ENCODE results near the gene PDLIM3.

Gene PDLIM3

GRCh38 chr4:185534866-185535611 is at the start of gene PDLIM3:
TSS of gene PDLIM3 (minus strand) at chr4:185535507. CDS start at chr4:185535434, 73 bp downstream.
- Mint-ChIP-seq H3K27ac (no peak within 1 kb of the TSS), H3K4me1 (peaks cover 0 to 5% of the 10 kb centered on the region in 2 donors), H3K36me3 (no peaks in the 10 kb centered on the region), H3K27me3 (peaks cover 23 to 33% of the 10 kb centered on the region in 2 donors), H3K4me3 (peak within 1 kb of the TSS; percentile 65 to 69), H3K9me3 (no peaks in the 10 kb centered on the region)
- DNase-seq, result no peak
- peak; percentile 42 to 55 for ATAC-seq (replicated peaks)

GRCh38 chr4:185583813-185584212 is 48.5 kb upstream of the PDLIM3 start:
- Mint-ChIP-seq H3K27me3 (peaks cover 38 to 58% of the 10 kb centered on the region in 2 donors), H3K27ac (no peak overlapping the region)

GRCh38 chr4:185582651-185583400 is 47.5 kb upstream of the PDLIM3 start:
- Mint-ChIP-seq H3K27me3 (peaks cover 34 to 52% of the 10 kb centered on the region in 2 donors), H3K4me3 (no peak overlapping the region), H3K4me1 (peaks cover 9 to 11% of the 10 kb centered on the region in 2 donors), H3K9me3 (peaks cover 3% of the 10 kb centered on the region in 2 donors), H3K36me3 (peaks cover 3% of the 10 kb centered on the region in 2 donors), H3K27ac (no peak overlapping the region)
- DNase-seq, result no peak
- no peak for ATAC-seq (replicated peaks)

More at GRCh38 chr4:185583813-185584212, 48.5 kb upstream of the PDLIM3 start:
- peaks cover 10 to 13% of the 10 kb centered on the region in 2 donors for H3K4me1 Mint-ChIP-seq
- DNase-seq (no peak), ATAC-seq (replicated peaks) (no peak)
- H3K4me3 Mint-ChIP-seq, result no peak overlapping the region
- peaks cover 3 to 4% of the 10 kb centered on the region in 2 donors for H3K9me3 Mint-ChIP-seq
- peaks cover 4% of the 10 kb centered on the region in 2 donors for H3K36me3 Mint-ChIP-seq

GRCh38 chr4:185580699-185581098 is 45.4 kb upstream of the PDLIM3 start:
- H3K27ac Mint-ChIP-seq, result no peak overlapping the region
- no peak overlapping the region for H3K4me3 Mint-ChIP-seq
- H3K36me3 Mint-ChIP-seq, result no peaks in the 10 kb centered on the region
- no peak for ATAC-seq (replicated peaks)
- DNase-seq, result no peak
- no peaks in the 10 kb centered on the region for H3K4me1 Mint-ChIP-seq
- H3K27me3 Mint-ChIP-seq, result peaks cover 28 to 37% of the 10 kb centered on the region in 2 donors
- H3K9me3 Mint-ChIP-seq, result no peaks in the 10 kb centered on the region

- DNase-seq (no peak), ATAC-seq (replicated peaks) (no peak)
- Mint-ChIP-seq H3K27ac (no peak overlapping the region), H3K4me3 (no peak overlapping the region), H3K36me3 (no peaks in the 10 kb centered on the region), H3K9me3 (no peaks in the 10 kb centered on the region), H3K27me3 (peaks cover 30% of the 10 kb centered on the region in 2 donors), H3K4me1 (no peaks in the 10 kb centered on the region)
Observed at GRCh38 chr4:185578284-185578683, 43.0 kb upstream of the PDLIM3 start.

GRCh38 chr4:185576962-185577950 is 41.9 kb upstream of the PDLIM3 start:
- no peak for ATAC-seq (replicated peaks)
- Mint-ChIP-seq H3K9me3 (no peaks in the 10 kb centered on the region), H3K27me3 (peaks cover 22 to 29% of the 10 kb centered on the region in 2 donors), H3K4me1 (no peaks in the 10 kb centered on the region), H3K4me3 (no peak overlapping the region), H3K36me3 (no peaks in the 10 kb centered on the region), H3K27ac (no peak overlapping the region)
- no peak for DNase-seq

GRCh38 chr4:185576314-185576961 is 41.1 kb upstream of the PDLIM3 start:
- Mint-ChIP-seq H3K27ac (no peak overlapping the region), H3K4me1 (no peaks in the 10 kb centered on the region), H3K36me3 (no peaks in the 10 kb centered on the region), H3K9me3 (no peaks in the 10 kb centered on the region), H3K4me3 (no peak overlapping the region), H3K27me3 (peaks cover 21 to 23% of the 10 kb centered on the region in 2 donors)
- DNase-seq (no peak), ATAC-seq (replicated peaks) (no peak)

- ATAC-seq (replicated peaks) (no peak), DNase-seq (no peak)
- H3K27ac Mint-ChIP-seq, result no peak overlapping the region
- H3K27me3 Mint-ChIP-seq, result peaks cover 18 to 23% of the 10 kb centered on the region in 2 donors
- H3K4me1 Mint-ChIP-seq, result no peaks in the 10 kb centered on the region
- no peaks in the 10 kb centered on the region for H3K36me3 Mint-ChIP-seq
- H3K4me3 Mint-ChIP-seq, result no peak overlapping the region
- no peaks in the 10 kb centered on the region for H3K9me3 Mint-ChIP-seq
Observed at GRCh38 chr4:185573651-185574199, 38.4 kb upstream of the PDLIM3 start.

- no peaks in the 10 kb centered on the region for H3K4me1 Mint-ChIP-seq
- DNase-seq, result no peak
- peaks cover 20 to 24% of the 10 kb centered on the region in 2 donors for H3K27me3 Mint-ChIP-seq
- H3K27ac Mint-ChIP-seq, result no peak overlapping the region
- ATAC-seq (replicated peaks), result no peak
- H3K36me3 Mint-ChIP-seq, result no peaks in the 10 kb centered on the region
- peaks cover 0 to 2% of the 10 kb centered on the region in 2 donors for H3K9me3 Mint-ChIP-seq
- H3K4me3 Mint-ChIP-seq, result no peak overlapping the region
Observed at GRCh38 chr4:185570727-185571126, 35.4 kb upstream of the PDLIM3 start.

- DNase-seq (no peak), ATAC-seq (replicated peaks) (no peak)
- H3K27me3 Mint-ChIP-seq, result peaks cover 10 to 13% of the 10 kb centered on the region in 2 donors
- no peaks in the 10 kb centered on the region for H3K36me3 Mint-ChIP-seq
- no peak overlapping the region for H3K4me3 Mint-ChIP-seq
- peaks cover 0 to 6% of the 10 kb centered on the region in 2 donors for H3K9me3 Mint-ChIP-seq
- no peaks in the 10 kb centered on the region for H3K4me1 Mint-ChIP-seq
- no peak overlapping the region for H3K27ac Mint-ChIP-seq
Observed at GRCh38 chr4:185567381-185568376, 32.4 kb upstream of the PDLIM3 start.

- H3K9me3 Mint-ChIP-seq, result peaks cover 0 to 6% of the 10 kb centered on the region in 2 donors
- no peaks in the 10 kb centered on the region for H3K36me3 Mint-ChIP-seq
- no peaks in the 10 kb centered on the region for H3K4me1 Mint-ChIP-seq
- no peak for DNase-seq
- peaks cover 12 to 19% of the 10 kb centered on the region in 2 donors for H3K27me3 Mint-ChIP-seq
- H3K27ac Mint-ChIP-seq, result no peak overlapping the region
- no peak overlapping the region for H3K4me3 Mint-ChIP-seq
- no peak for ATAC-seq (replicated peaks)
Observed at GRCh38 chr4:185566972-185567371, 31.7 kb upstream of the PDLIM3 start.

- Mint-ChIP-seq H3K4me1 (no peaks in the 10 kb centered on the region), H3K4me3 (no peak overlapping the region), H3K27me3 (peaks cover 17 to 23% of the 10 kb centered on the region in 2 donors), H3K36me3 (no peaks in the 10 kb centered on the region), H3K27ac (no peak overlapping the region), H3K9me3 (peaks cover 0 to 6% of the 10 kb centered on the region in 2 donors)
- DNase-seq (no peak), ATAC-seq (replicated peaks) (no peak)
Observed at GRCh38 chr4:185566425-185566824, 31.1 kb upstream of the PDLIM3 start.
